Measurements from ENCODE around the gene SYCP2L. TPM values are rescaled to one million over a fixed set of nuclear protein-coding genes. Genes with fewer than 3 reads are reported as not detected.

The SYCP2L gene
- total and polyA plus RNA-seq, 3 donors from 2014 or later, result 5.4 to 8.7 (median 6.9) TPM

- DNase-seq, result no peak
- no peaks in the 10 kb centered on the region for H3K9me3 ChIP-seq
- intact Hi-C loops (cut with DNase I; ENCODE audit: low total_unique reads), result no loop called here
- 82 to 88% methylated on average over 3 of the region's 3 CpGs for WGBS, 2 donors
- H3K27ac ChIP-seq, result no peak overlapping the region
- no peaks in the 10 kb centered on the region for H3K27me3 ChIP-seq
- H3K4me1 ChIP-seq, result no peaks in the 10 kb centered on the region
- TF ChIP-seq CTCF (IDR thresholded peaks at IDR 0.05) (no peak), POLR2A (IDR thresholded peaks at IDR 0.05) (no peak)
- H3K36me3 ChIP-seq (ENCODE audit: low read depth, missing control alignments), result no peaks in the 10 kb centered on the region
- H3K4me3 ChIP-seq, result no peak overlapping the region
These were observed 75.0 kb downstream of the SYCP2L start for GRCh38 chr6:10961837-10962236.

- Histone ChIP-seq H3K4me1 (no peaks in the 10 kb centered on the region), H3K4me3 (no peak overlapping the region), H3K27me3 (no peaks in the 10 kb centered on the region), H3K9me3 (no peaks in the 10 kb centered on the region), H3K36me3 (ENCODE audit: low read depth, missing control alignments) (no peaks in the 10 kb centered on the region), H3K27ac (no peak overlapping the region)
- TF ChIP-seq POLR2A (IDR thresholded peaks at IDR 0.05), result no peak
- no peak for TF ChIP-seq CTCF (IDR thresholded peaks at IDR 0.05)
- intact Hi-C loops (cut with DNase I; ENCODE audit: low total_unique reads), result no loop called here
- WGBS, 2 donors, result 43 to 47% methylated on average over 1 of the region's 1 CpG
- no peak for DNase-seq
These were observed 75.8 kb downstream of the SYCP2L start for GRCh38 chr6:10962673-10963072.

GRCh38 chr6:10963113-10963512, 76.3 kb downstream of the SYCP2L start:
- 77 to 91% methylated on average over 2 of the region's 2 CpGs for WGBS, 2 donors
- DNase-seq, result no peak
- TF ChIP-seq POLR2A (IDR thresholded peaks at IDR 0.05) (no peak), CTCF (IDR thresholded peaks at IDR 0.05) (no peak)
- Histone ChIP-seq H3K36me3 (ENCODE audit: low read depth, missing control alignments) (no peaks in the 10 kb centered on the region), H3K27me3 (no peaks in the 10 kb centered on the region), H3K27ac (no peak overlapping the region), H3K4me3 (no peak overlapping the region), H3K9me3 (no peaks in the 10 kb centered on the region), H3K4me1 (no peaks in the 10 kb centered on the region)
- intact Hi-C loops (cut with DNase I; ENCODE audit: low total_unique reads), result no loop called here

- Histone ChIP-seq H3K27ac (no peak overlapping the region), H3K36me3 (ENCODE audit: low read depth, missing control alignments) (no peaks in the 10 kb centered on the region), H3K4me3 (no peak overlapping the region), H3K27me3 (no peaks in the 10 kb centered on the region), H3K4me1 (no peaks in the 10 kb centered on the region), H3K9me3 (no peaks in the 10 kb centered on the region)
- WGBS, 2 donors, result 92 to 96% methylated on average over 1 of the region's 1 CpG
- intact Hi-C loops (cut with DNase I; ENCODE audit: low total_unique reads), result no loop called here
- no peak for TF ChIP-seq POLR2A (IDR thresholded peaks at IDR 0.05)
- TF ChIP-seq CTCF (IDR thresholded peaks at IDR 0.05), result no peak
- DNase-seq, result no peak
These were observed 77.8 kb downstream of the SYCP2L start for GRCh38 chr6:10964684-10965083.

GRCh38 chr6:10968776-10969175, 81.9 kb downstream of the SYCP2L start:
- no peaks in the 10 kb centered on the region for H3K9me3 ChIP-seq
- H3K4me3 ChIP-seq, result no peak overlapping the region
- H3K27me3 ChIP-seq, result no peaks in the 10 kb centered on the region
- TF ChIP-seq CTCF (IDR thresholded peaks at IDR 0.05) (no peak), POLR2A (IDR thresholded peaks at IDR 0.05) (no peak)
- intact Hi-C loops (cut with DNase I; ENCODE audit: low total_unique reads), result no loop called here
- H3K27ac ChIP-seq, result no peak overlapping the region
- 58 to 77% methylated on average over 2 of the region's 2 CpGs for WGBS, 2 donors
- no peak for DNase-seq
- H3K4me1 ChIP-seq, result no peaks in the 10 kb centered on the region
- H3K36me3 ChIP-seq (ENCODE audit: low read depth, missing control alignments), result no peaks in the 10 kb centered on the region

All from testis (tissue), 3 donors.